T-helper 1 cell treated with Interleukin-12 subunit alpha and Interleukin-12 subunit beta and Interleukin-4 antibody, amounts not matched to agents 30 ng/mL and 1 ng/mL, for 36 hours (primary cell): ENCODE data around the gene TIRAP. TPM values are rescaled to one million over a fixed set of nuclear protein-coding genes. Genes with fewer than 3 reads are reported as not detected.

Experiments
- intact Hi-C: fragments of 100-400 bp; cut with micrococcal nuclease; formaldehyde crosslinking; loops from one replicate; pipeline ENCODE4 v1.15.1; 2024
- total RNA-seq: library from RNA; stranded (reverse); gene quantifications from 2 replicates; pipeline ENCODE4 v1.2.3, GENCODE V29; 2022

The TIRAP gene
- total RNA-seq, 1 donor from 2014 or later, result 17.9 TPM

- intact Hi-C loops, result loop anchor here (10.0 kb wide), 1 partner anchor 486 kb away; no protein-coding TSS in a partner anchor
Observed at GRCh38 chr11:126339073-126339862, 56.4 kb downstream of the TIRAP start.

- intact Hi-C loops, result loop anchor here (10.0 kb wide), 1 partner anchor 485 kb away; no protein-coding TSS in a partner anchor
Observed at GRCh38 chr11:126339863-126340434, 57.1 kb downstream of the TIRAP start.

DNA sequence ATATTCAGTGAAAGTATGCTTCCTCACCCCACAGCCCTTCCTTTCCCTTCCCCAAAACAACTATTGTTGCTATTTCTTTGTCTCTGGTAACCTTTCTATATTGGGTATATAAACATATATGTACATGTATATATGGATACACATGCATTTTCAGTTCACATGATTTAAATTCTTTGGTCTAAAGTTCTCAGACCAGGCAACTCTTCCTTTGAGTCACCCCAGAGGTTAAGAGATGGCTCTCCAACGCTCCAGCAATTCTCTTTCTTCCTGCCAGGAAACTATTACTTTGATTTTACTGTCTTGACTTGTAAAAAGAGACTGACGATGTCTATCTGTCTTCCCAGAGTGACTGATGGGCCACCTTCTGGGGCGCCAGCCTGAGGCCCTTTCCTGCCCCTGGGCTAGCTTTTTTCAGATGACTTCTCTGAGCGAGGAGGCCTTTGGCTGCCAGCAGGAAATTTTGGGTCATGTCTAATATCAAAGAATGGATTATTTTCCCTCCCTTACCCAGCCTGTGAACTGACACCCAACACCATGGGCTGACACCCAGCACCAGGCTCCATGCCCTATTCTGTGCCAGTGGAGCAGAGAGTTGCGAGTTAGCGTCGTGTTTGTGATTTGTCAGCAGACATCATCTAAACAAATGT lies 58.2 kb downstream of the TIRAP start:
- intact Hi-C loops, result no loop called here

DNA sequence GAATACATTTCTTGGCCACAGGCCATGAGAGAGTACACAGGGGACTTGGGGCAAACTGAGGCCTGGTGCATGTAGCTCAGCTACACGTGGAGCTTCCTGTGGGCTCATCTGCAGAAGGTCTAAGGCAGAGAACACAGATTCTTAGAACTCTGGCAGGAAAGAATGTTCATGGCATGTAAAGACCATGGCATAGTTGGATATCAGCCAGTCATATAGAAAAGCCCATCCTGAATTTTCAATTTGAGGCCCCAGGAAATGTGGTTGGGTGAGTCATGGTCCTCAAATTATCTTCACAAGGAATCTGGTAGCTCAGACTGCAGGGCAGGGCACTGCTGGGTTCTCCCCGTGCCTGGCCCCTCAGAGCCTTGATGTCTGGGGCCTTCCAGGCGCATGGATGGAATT lies 58.9 kb downstream of the TIRAP start:
- intact Hi-C loops, result no loop called here

- intact Hi-C loops, result no loop called here
Observed at GRCh38 chr11:126343051-126343450, 60.2 kb downstream of the TIRAP start.

Other genes starting within 250 kb of the TIRAP start
- 0.83 and 2.2 TPM in 2 replicates for gene CDON, start 220.2 kb upstream of the TIRAP start, total RNA-seq
- gene RPUSD4, start 71.4 kb upstream of the TIRAP start, total RNA-seq, result 32.2 and 36.9 TPM in 2 replicates
- gene FAM118B, start 71.3 kb upstream of the TIRAP start, total RNA-seq, result 13.4 and 14.0 TPM in 2 replicates
- gene SRPRA, start 14.2 kb upstream of the TIRAP start, total RNA-seq, result 173 and 176 TPM in 2 replicates
- gene FOXRED1, start 13.9 kb upstream of the TIRAP start, total RNA-seq, result 45.1 and 47.8 TPM in 2 replicates
- gene DCPS, start 21.0 kb downstream of the TIRAP start, total RNA-seq, result 37.4 and 38.0 TPM in 2 replicates
- gene ST3GAL4, start 72.6 kb downstream of the TIRAP start, total RNA-seq, result 7.8 and 8.4 TPM in 2 replicates